GM13976 (cell line): ENCODE data around the gene PARP1.

ENCODE experiments used
- DNase-seq: peaks from one replicate; pipeline ENCODE4 v3.0.0; 2012; ENCODE audit warnings: low spot score
- CTCF ChIP-seq: IDR thresholded peaks from 2 replicates; pipeline ENCODE4 v1.5.1; 2012; ENCODE audit warnings: borderline replicate concordance, mild to moderate bottlenecking; ENCODE audit not compliant: insufficient read depth; ENCODE audit errors: extremely low read depth, missing control alignments, control extremely low read depth
- in situ Hi-C: fragments of 300-500 bp; cut with MboI; formaldehyde crosslinking; loops from one replicate; pipeline ENCODE4 v1.12.0; 2022; ENCODE audit warnings: low sequenced_read_pairs, mixed read lengths, inconsistent platforms; ENCODE audit not compliant: unreplicated experiment

The PARP1 gene

GRCh38 chr1:226324479-226324878 lies 83.4 kb downstream of the PARP1 start:
- no peak for TF ChIP-seq CTCF
- no peak for DNase-seq
- in situ Hi-C loops, result no loop called here

GRCh38 chr1:226322986-226323385 lies 84.9 kb downstream of the PARP1 start:
- in situ Hi-C loops, result no loop called here
- DNase-seq, result no peak
- TF ChIP-seq CTCF, result no peak

GRCh38 chr1:226320930-226321329 lies 87.0 kb downstream of the PARP1 start:
- in situ Hi-C loops, result no loop called here
- TF ChIP-seq CTCF, result no peak
- no peak for DNase-seq

- in situ Hi-C loops, result no loop called here
- no peak for TF ChIP-seq CTCF
Measured at GRCh38 chr1:226318471-226318870, 89.4 kb downstream of the PARP1 start.

GRCh38 chr1:226314055-226314454 lies 93.8 kb downstream of the PARP1 start:
- no peak for TF ChIP-seq CTCF
- DNase-seq, result no peak
- in situ Hi-C loops, result no loop called here

More at GRCh38 chr1:226318471-226318870, 89.4 kb downstream of the PARP1 start:
- DNase-seq, result no peak

- in situ Hi-C loops, result no loop called here
- no peak for DNase-seq
Measured at GRCh38 chr1:226312065-226312464, 95.8 kb downstream of the PARP1 start.

More at GRCh38 chr1:226312065-226312464, 95.8 kb downstream of the PARP1 start:
- no peak for TF ChIP-seq CTCF
